HepG2 (cell line): Measurements from ENCODE around the gene INKA1. TPM values are rescaled to one million over a fixed set of nuclear protein-coding genes. Genes with fewer than 3 reads are reported as not detected.

Source experiments
- AHR ChIP-seq: IDR thresholded peaks from 2 replicates; pipeline ENCODE4 v1.6.1; 2018; ENCODE audit warnings: missing genetic modification reagents, missing compliant biosample characterization
- BHLHE40 ChIP-seq: IDR thresholded peaks from 2 replicates; pipeline ENCODE4 v1.6.1; 2011; ENCODE audit warnings: low read length, improper control_type of control experiment
- CCDC6 ChIP-seq: sonication (generic); formaldehyde crosslinking; IDR thresholded peaks from 2 replicates; pipeline ENCODE4 v1.8.1; 2022; ENCODE audit warnings: mild to moderate bottlenecking, missing genetic modification reagents, moderate library complexity
- KDM1A ChIP-seq: IDR thresholded peaks from 2 replicates; pipeline ENCODE4 v1.6.1; 2016; ENCODE audit warnings: missing compliant biosample characterization
- MAZ ChIP-seq, 2 experiments: sonication (generic) in 1 of 2; formaldehyde crosslinking in 1 of 2; IDR thresholded peaks; 2 replicates each; pipeline versions ENCODE4 v1.5.0 to v1.6.1; 2012 to 2020; ENCODE audit warnings: low read depth in 2 of 2, mild to moderate bottlenecking in 2 of 2, borderline replicate concordance in 1 of 2, improper control_type of control experiment in 1 of 2, low read length in 1 of 2, missing genetic modification reagents in 1 of 2, moderate library complexity in 1 of 2
- PHB2 ChIP-seq: fragments of 450-650 bp; IDR thresholded peaks from 2 replicates; pipeline ENCODE4 v1.6.1; 2018; ENCODE audit not compliant: partially characterized antibody
- PRPF4 ChIP-seq: fragments of 200-400 bp; formaldehyde crosslinking; IDR thresholded peaks from 2 replicates; pipeline ENCODE4 v1.6.1; 2016; ENCODE audit warnings: low read length, low read depth; ENCODE audit not compliant: poor library complexity, severe bottlenecking
- RFX1 ChIP-seq: fragments of 450-650 bp; IDR thresholded peaks from 2 replicates; pipeline ENCODE4 v1.6.1; 2017
- SOX5 ChIP-seq: IDR thresholded peaks from 2 replicates; pipeline ENCODE4 v1.6.1; 2016; ENCODE audit warnings: borderline replicate concordance
- SUZ12 ChIP-seq: fragments of 150-350 bp; IDR thresholded peaks from 2 replicates; pipeline ENCODE4 v1.6.1; 2014; ENCODE audit warnings: low read depth, low read length
- THAP11 ChIP-seq: IDR thresholded peaks from 2 replicates; pipeline ENCODE4 v1.6.1; 2016; ENCODE audit warnings: missing biosample characterization, missing genetic modification reagents
- ZMAT3 ChIP-seq: sonication (generic); formaldehyde crosslinking; conservative IDR thresholded peaks from 2 replicates; pipeline ENCODE4 v1.7.0; 2021; ENCODE audit warnings: missing genetic modification reagents
- ZMYM4 ChIP-seq: sonication (generic); formaldehyde crosslinking; IDR thresholded peaks from 2 replicates; pipeline ENCODE4 v1.8.1; 2023; ENCODE audit warnings: mild to moderate bottlenecking, missing genetic modification reagents
- ZNF224 ChIP-seq: sonication (generic); formaldehyde crosslinking; IDR thresholded peaks from 2 replicates; pipeline ENCODE4 v1.5.0; 2020; ENCODE audit warnings: mild to moderate bottlenecking, missing genetic modification reagents
- ZNF234 ChIP-seq: sonication (generic); formaldehyde crosslinking; conservative IDR thresholded peaks from 2 replicates; pipeline ENCODE4 v1.5.1; 2020; ENCODE audit warnings: mild to moderate bottlenecking, missing genetic modification reagents
- ZNF460 ChIP-seq: sonication (generic); formaldehyde crosslinking; IDR thresholded peaks from 2 replicates; pipeline ENCODE4 v1.5.1; 2020; ENCODE audit warnings: missing genetic modification reagents, mild to moderate bottlenecking, borderline replicate concordance
- ZNF619 ChIP-seq: sonication (generic); formaldehyde crosslinking; IDR thresholded peaks from 2 replicates; pipeline ENCODE4 v1.4.0; 2020; ENCODE audit warnings: mild to moderate bottlenecking, missing genetic modification reagents
- ZNF713 ChIP-seq: sonication (generic); formaldehyde crosslinking; IDR thresholded peaks from 2 replicates; pipeline ENCODE4 v1.4.0; 2020; ENCODE audit warnings: mild to moderate bottlenecking, missing genetic modification reagents
- ZNF878 ChIP-seq: sonication (generic); formaldehyde crosslinking; IDR thresholded peaks from 2 replicates; pipeline ENCODE4 v1.8.1; 2023; ENCODE audit warnings: mild to moderate bottlenecking, missing genetic modification reagents, moderate library complexity
- polyA plus RNA-seq, 8 experiments: library from polyadenylated mRNA; depleted of rRNA in 3 of 8; stranded (reverse) in 7 of 8; unstranded in 1 of 8; fragments of >200 nt; fragmentation: Illumina TruSeq in 4 of 8; extraction: Trizol in 4 of 8; gene quantifications; 2 replicates each; pipeline versions ENCODE4 v1.2.1 to v1.2.3, GENCODE V29; 2011 to 2016; ENCODE audit warnings: low read depth in 4 of 8, missing spikeins in 1 of 8, mixed read lengths in 1 of 8; ENCODE audit not compliant: insufficient read depth in 1 of 8
- total RNA-seq, 5 experiments: library from RNA; depleted of rRNA; stranded (reverse); fragments of >200 nt; fragmentation: Illumina TruSeq; extraction: Trizol; gene quantifications; 2 replicates each; pipeline ENCODE4 v1.2.3, GENCODE V29; 2016; ENCODE audit warnings: low read depth in 1 of 5
- TF ChIP-seq, protein P1 (sequence below): sonication (generic); formaldehyde crosslinking; IDR thresholded peaks from 2 replicates; pipeline ENCODE4 v1.4.0; 2020; ENCODE audit warnings: missing genetic modification reagents; ENCODE audit errors: not compliant biosample characterization
- TF ChIP-seq, protein P2 (sequence below): sonication (generic); formaldehyde crosslinking; IDR thresholded peaks from 2 replicates; pipeline ENCODE4 v1.4.0; 2020; ENCODE audit warnings: low read depth, mild to moderate bottlenecking, missing genetic modification reagents
- TF ChIP-seq, protein P3 (sequence below): sonication (generic); formaldehyde crosslinking; IDR thresholded peaks from 2 replicates; pipeline ENCODE4 v1.5.1; 2020; ENCODE audit warnings: mild to moderate bottlenecking, moderate library complexity, missing genetic modification reagents
- TF ChIP-seq, protein P4 (sequence below): sonication (generic); formaldehyde crosslinking; IDR thresholded peaks from 2 replicates; pipeline ENCODE4 v1.4.0; 2020; ENCODE audit warnings: missing genetic modification reagents
- TF ChIP-seq, protein P5 (sequence below): IDR thresholded peaks from 2 replicates; pipeline ENCODE4 v1.6.1; 2016

The INKA1 gene
- total and polyA plus RNA-seq, 2 of the 13 experiments (the other 11 are each of a cell fraction or from before 2014, with no cell fraction given) = 0.22 to 0.41 TPM

DNA sequence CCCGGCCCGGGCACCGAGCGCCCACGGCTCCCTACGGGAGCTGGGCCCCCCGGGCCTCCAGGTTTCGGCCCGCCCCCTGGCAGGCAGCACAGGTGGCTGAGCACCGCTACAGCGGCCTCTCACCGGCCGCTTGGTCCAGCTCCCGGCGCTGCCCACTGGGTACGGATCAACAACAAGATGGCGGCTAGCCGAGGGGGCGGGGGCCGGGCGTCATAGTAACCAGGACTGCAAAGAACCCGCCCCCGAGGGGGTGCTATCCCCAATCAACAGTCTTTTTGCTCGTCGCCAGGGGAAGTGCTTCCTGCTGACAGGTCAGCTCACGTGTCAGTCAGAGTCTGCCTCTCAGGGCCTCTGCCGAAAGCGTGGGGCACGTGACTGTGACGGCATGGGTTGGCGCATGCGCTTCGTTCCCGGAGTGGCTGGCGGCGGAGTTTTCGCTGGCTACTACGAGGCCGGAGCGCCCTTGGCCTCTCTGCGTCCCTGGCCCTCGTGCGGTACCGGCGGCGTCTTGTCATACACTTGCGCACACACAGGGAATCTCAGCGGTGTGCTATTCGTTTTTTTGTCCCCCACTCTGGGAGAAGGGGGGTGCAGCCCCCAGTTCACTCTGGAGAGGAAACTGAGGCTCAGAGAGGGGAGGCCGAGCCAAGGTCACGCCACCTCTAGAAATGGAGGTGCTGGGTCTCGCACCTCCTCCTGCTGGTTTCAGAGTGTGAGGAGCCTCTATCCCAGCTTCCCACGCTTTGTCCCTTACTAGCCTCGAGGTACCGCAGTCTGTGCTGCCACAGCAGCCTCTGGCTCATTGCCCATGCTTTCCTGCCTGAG, 16.5 kb upstream of the INKA1 start, which contains the start of gene IP6K1 (continued):
- TF ChIP-seq RFX1 (peak; percentile 90), ZNF878 (CRISPR knock-in tag) (0 out of 2 replicates have a peak, but pooled peaks have one; percentile 49), KDM1A (CRISPR knock-in tag) (no peak), ZNF460 (CRISPR knock-in tag) (no peak), ZNF619 (CRISPR knock-in tag) (peak; percentile 67; the same call in 1 of the 2 replicates), PHB2 (no peak), SOX5 (CRISPR knock-in tag) (0 out of 2 replicates have a peak, but pooled peaks have one; percentile 28), ZMAT3 (CRISPR knock-in tag) (peak; percentile 89), ZNF224 (CRISPR knock-in tag) (peak; percentile 52; the same call in 1 of the 2 replicates), ZMYM4 (CRISPR knock-in tag) (no peak), SUZ12 (no peak), THAP11 (CRISPR knock-in tag) (peak; percentile 83), AHR (no peak), PRPF4 (no peak), ZNF234 (no peak), MAZ (IDR thresholded peaks at IDR 0.05; ENCODE audit: borderline replicate concordance, low read depth, low read length) (no peak), MAZ (CRISPR knock-in tag; IDR thresholded peaks at IDR 0.05; ENCODE audit: low read depth) (no peak; the same call in 1 of the 2 replicates), BHLHE40 (peak; percentile 99), ZNF713 (no peak), CCDC6 (CRISPR knock-in tag) (no peak)
- TF ChIP-seq, protein P1, sequence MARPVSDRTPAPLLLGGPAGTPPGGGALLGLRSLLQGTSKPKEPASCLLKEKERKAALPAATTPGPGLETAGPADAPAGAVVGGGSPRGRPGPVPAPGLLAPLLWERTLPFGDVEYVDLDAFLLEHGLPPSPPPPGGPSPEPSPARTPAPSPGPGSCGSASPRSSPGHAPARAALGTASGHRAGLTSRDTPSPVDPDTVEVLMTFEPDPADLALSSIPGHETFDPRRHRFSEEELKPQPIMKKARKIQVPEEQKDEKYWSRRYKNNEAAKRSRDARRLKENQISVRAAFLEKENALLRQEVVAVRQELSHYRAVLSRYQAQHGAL (CRISPR knock-in tag) = no peak
- TF ChIP-seq, protein P2, sequence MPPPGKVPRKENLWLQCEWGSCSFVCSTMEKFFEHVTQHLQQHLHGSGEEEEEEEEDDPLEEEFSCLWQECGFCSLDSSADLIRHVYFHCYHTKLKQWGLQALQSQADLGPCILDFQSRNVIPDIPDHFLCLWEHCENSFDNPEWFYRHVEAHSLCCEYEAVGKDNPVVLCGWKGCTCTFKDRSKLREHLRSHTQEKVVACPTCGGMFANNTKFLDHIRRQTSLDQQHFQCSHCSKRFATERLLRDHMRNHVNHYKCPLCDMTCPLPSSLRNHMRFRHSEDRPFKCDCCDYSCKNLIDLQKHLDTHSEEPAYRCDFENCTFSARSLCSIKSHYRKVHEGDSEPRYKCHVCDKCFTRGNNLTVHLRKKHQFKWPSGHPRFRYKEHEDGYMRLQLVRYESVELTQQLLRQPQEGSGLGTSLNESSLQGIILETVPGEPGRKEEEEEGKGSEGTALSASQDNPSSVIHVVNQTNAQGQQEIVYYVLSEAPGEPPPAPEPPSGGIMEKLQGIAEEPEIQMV (CRISPR knock-in tag) = 0 out of 2 replicates have a peak, but pooled peaks have one; percentile 47
- TF ChIP-seq, protein P3, sequence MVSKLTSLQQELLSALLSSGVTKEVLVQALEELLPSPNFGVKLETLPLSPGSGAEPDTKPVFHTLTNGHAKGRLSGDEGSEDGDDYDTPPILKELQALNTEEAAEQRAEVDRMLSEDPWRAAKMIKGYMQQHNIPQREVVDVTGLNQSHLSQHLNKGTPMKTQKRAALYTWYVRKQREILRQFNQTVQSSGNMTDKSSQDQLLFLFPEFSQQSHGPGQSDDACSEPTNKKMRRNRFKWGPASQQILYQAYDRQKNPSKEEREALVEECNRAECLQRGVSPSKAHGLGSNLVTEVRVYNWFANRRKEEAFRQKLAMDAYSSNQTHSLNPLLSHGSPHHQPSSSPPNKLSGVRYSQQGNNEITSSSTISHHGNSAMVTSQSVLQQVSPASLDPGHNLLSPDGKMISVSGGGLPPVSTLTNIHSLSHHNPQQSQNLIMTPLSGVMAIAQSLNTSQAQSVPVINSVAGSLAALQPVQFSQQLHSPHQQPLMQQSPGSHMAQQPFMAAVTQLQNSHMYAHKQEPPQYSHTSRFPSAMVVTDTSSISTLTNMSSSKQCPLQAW (CRISPR knock-in tag) = no peak
- TF ChIP-seq, protein P4, sequence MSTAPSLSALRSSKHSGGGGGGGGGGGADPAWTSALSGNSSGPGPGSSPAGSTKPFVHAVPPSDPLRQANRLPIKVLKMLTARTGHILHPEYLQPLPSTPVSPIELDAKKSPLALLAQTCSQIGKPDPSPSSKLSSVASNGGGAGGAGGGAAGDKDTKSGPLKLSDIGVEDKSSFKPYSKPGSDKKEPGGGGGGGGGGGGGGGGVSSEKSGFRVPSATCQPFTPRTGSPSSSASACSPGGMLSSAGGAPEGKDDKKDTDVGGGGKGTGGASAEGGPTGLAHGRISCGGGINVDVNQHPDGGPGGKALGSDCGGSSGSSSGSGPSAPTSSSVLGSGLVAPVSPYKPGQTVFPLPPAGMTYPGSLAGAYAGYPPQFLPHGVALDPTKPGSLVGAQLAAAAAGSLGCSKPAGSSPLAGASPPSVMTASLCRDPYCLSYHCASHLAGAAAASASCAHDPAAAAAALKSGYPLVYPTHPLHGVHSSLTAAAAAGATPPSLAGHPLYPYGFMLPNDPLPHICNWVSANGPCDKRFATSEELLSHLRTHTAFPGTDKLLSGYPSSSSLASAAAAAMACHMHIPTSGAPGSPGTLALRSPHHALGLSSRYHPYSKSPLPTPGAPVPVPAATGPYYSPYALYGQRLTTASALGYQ (CRISPR knock-in tag) = peak; percentile 63; the same call in 1 of the 2 replicates
- TF ChIP-seq, protein P5, sequence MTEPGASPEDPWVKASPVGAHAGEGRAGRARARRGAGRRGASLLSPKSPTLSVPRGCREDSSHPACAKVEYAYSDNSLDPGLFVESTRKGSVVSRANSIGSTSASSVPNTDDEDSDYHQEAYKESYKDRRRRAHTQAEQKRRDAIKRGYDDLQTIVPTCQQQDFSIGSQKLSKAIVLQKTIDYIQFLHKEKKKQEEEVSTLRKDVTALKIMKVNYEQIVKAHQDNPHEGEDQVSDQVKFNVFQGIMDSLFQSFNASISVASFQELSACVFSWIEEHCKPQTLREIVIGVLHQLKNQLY (CRISPR knock-in tag) = peak; percentile 27; the same call in 1 of the 2 replicates
